Posterior vena cava (tissue), 2 donors: Measurements from ENCODE around the gene CXCR6. TPM values are rescaled to one million over a fixed set of nuclear protein-coding genes. Genes with fewer than 3 reads are reported as not detected.
A peak's percentile ranks its signal among the peaks of the same experiment; 100 is the strongest.
"Not testable (repeated sequence)": the region's sequence is repeated elsewhere in the genome, so short reads cannot be mapped to it uniquely, and the experiment has no call there.

ENCODE experiments used
- DNase-seq: peaks from one replicate; pipeline ENCODE4 v3.0.0-alpha.2; 2020; ENCODE audit warnings: low spot score
- intact Hi-C, 2 donors: fragments of 100-400 bp; cut with DNase I; formaldehyde crosslinking; loops; one replicate each; pipeline versions ENCODE4 v1.14.1 to v1.14.2; 2022 to 2023
- total RNA-seq, 2 donors: library from RNA; stranded (reverse); fragmentation: NEBNext Ultra II Directional; extraction: Animal tissue kit (Norgen Biotek cat#: 25700); gene quantifications; one replicate each; pipeline ENCODE4 v1.2.1, GENCODE V29; 2021
- donor health status: DM: yes; HTN: yes; CAD: no.
- donor health status: DM: yes; HTN: yes; CAD: no.

CXCR6 gene
- total RNA-seq, 2 donors from 2014 or later = 0.42 to 0.76 TPM

GRCh38 chr3:45995236-45996192, 52.2 kb downstream of the CXCR6 start, which contains the start of gene FYCO1:
Gene FYCO1 (minus strand): TSS chr3:45995824. CDS start chr3:45984910, 10,914 bp downstream.
- peak; percentile 98 for DNase-seq
- intact Hi-C loops = no loop called here

GRCh38 chr3:45997499-45997898, 54.2 kb downstream of the CXCR6 start:
- DNase-seq, intact Hi-C loops: not testable (repeated sequence)

- no peak for DNase-seq
- intact Hi-C loops = no loop called here
Observed at GRCh38 chr3:45997942-45998341, 54.7 kb downstream of the CXCR6 start.

Other genes starting within 250 kb of the CXCR6 start
- under 1 TPM in 1 of 2 donors, not detected in 1; 0.28 TPM for gene SLC6A20, start 146.9 kb upstream of the CXCR6 start, total RNA-seq
- gene LZTFL1, start 101.3 kb upstream of the CXCR6 start, total RNA-seq = 10 to 100 TPM; 12.7 TPM
- gene CCR9, start 56.9 kb upstream of the CXCR6 start, total RNA-seq = not detected
- gene FYCO1, start 52.4 kb downstream of the CXCR6 start, total RNA-seq = 10 to 100 TPM; 67.4 to 99.0 TPM
- under 1 TPM; 0.14 to 0.37 TPM for gene XCR1, start 84.0 kb downstream of the CXCR6 start, total RNA-seq